Measurements from ENCODE around the gene CUL9. TPM values are rescaled to one million over a fixed set of nuclear protein-coding genes. Genes with fewer than 3 reads are reported as not detected.

Gene CUL9
- total and polyA plus RNA-seq, 11 donors, result 6.5 to 22.3 (median 12.5) TPM

- H3K36me3 ChIP-seq, result no peaks in the 10 kb centered on the region
- no peak overlapping the region for H3K4me3 ChIP-seq
- H3K9me3 ChIP-seq, result no peaks in the 10 kb centered on the region
- intact Hi-C loops (cut with DNase I), result loop anchor here in 9 of 10 donors (2.0 to 5.0 kb wide), 9 partner anchors 25 to 241 kb away; partner anchors contain the start of genes KLHDC3 (in 2 of the 9), MEA1 (in 2 of the 9) and PTK7 (in 1 of the 9)
- peaks cover 0 to 14% (median 11%) of the 10 kb centered on the region in 12 donors for H3K4me1 ChIP-seq
- WGBS, 4 donors, result 68 to 80% (median 77%) methylated on average over 9 to 14 of the region's 14 CpGs
- TF ChIP-seq POLR2A (IDR thresholded peaks at IDR 0.05) (no peak), CTCF (IDR thresholded peaks at IDR 0.05) (no peak)
- H3K27ac ChIP-seq, result no peak overlapping the region
- DNase-seq (no peak), ATAC-seq (no peak)
- H3K27me3 ChIP-seq, result no peaks in the 10 kb centered on the region
Observed at GRCh38 chr6:43142101-43142500, 39.9 kb upstream of the CUL9 start.

- 7 to 12% (median 8%) methylated on average over 23 to 25 of the region's 25 CpGs for WGBS, 4 donors
- peak; percentile 84 to 97 (median 96) for ATAC-seq
Observed at GRCh38 chr6:43143235-43144128, 38.5 kb upstream of the CUL9 start.

GRCh38 chr6:43144879-43145278 is 37.1 kb upstream of the CUL9 start:
- intact Hi-C loops (cut with DNase I), result loop anchor here in 9 of 10 donors (2.0 to 5.0 kb wide), 6 partner anchors 68 to 243 kb away; partner anchors contain the start of genes KLHDC3 (in 2 of the 9), MEA1 (in 2 of the 9) and PTK7 (in 1 of the 9)
- ATAC-seq, result no peak

More at GRCh38 chr6:43143235-43144128, 38.5 kb upstream of the CUL9 start:
- peak overlapping the region in 2 of 12 donors; percentile 12 to 32 for H3K4me3 ChIP-seq
- H3K27me3 ChIP-seq, result no peaks in the 10 kb centered on the region
- H3K36me3 ChIP-seq, result no peaks in the 10 kb centered on the region
- DNase-seq, result peak; percentile 87 to 95 (median 90)
- intact Hi-C loops (cut with DNase I), result loop anchor here (1.0 to 5.0 kb wide), 11 partner anchors 23 to 243 kb away; partner anchors contain the start of genes KLHDC3 (in 2 of the 10), MEA1 (in 2 of the 10) and PTK7 (in 1 of the 10)
- TF ChIP-seq POLR2A (IDR thresholded peaks at IDR 0.05) (no peak), CTCF (IDR thresholded peaks at IDR 0.05) (peak; percentile 86 to 98 (median 94))
- peak overlapping the region in 8 of 12 donors; percentile 2 to 70 (median 34) for H3K27ac ChIP-seq
- peaks cover 0 to 17% (median 11%) of the 10 kb centered on the region in 12 donors for H3K4me1 ChIP-seq
- no peaks in the 10 kb centered on the region for H3K9me3 ChIP-seq

More at GRCh38 chr6:43144879-43145278, 37.1 kb upstream of the CUL9 start:
- no peak for TF ChIP-seq POLR2A (IDR thresholded peaks at IDR 0.05)
- no peak for TF ChIP-seq CTCF (IDR thresholded peaks at IDR 0.05)
- Histone ChIP-seq H3K27me3 (no peaks in the 10 kb centered on the region), H3K36me3 (no peaks in the 10 kb centered on the region), H3K27ac (no peak overlapping the region), H3K4me3 (no peak overlapping the region), H3K4me1 (peaks cover 0 to 17% (median 11%) of the 10 kb centered on the region in 12 donors), H3K9me3 (no peaks in the 10 kb centered on the region)
- WGBS, 4 donors, result 80 to 84% (median 82%) methylated on average over 6 of the region's 6 CpGs
- no peak for DNase-seq
